GM12878 (cell line): ENCODE measurements around the gene TNFSF11. TPM values are rescaled to one million over a fixed set of nuclear protein-coding genes. Genes with fewer than 3 reads are reported as not detected.

Source experiments
- ATAC-seq: fragments of 200-7000 bp; cut with Tn5 transposase; 3 replicates; pipeline ENCODE4 v1.9.1; 2020; ENCODE audit warnings: mild to moderate bottlenecking, moderate library complexity
- BruUV-seq: library from RNA; stranded (reverse); fragments of 400-500 nt; replicated peaks from 2 replicates; lab custom pipeline; 2021; lab: Mats Ljungman, UMichigan
- CTCF ChIA-PET: fragments of 300-600 bp; sonication (Branson Sonifier 250); formaldehyde crosslinking; extraction: SDS; loops from one replicate; lab custom pipeline; 2021; ENCODE audit warnings: inconsistent platforms; lab: Yijun Ruan, JAX
- POLR2A ChIA-PET: fragments of 350-600 bp; formaldehyde crosslinking; extraction: SDS; loops from one replicate; lab custom pipeline; 2021; ENCODE audit warnings: inconsistent platforms; lab: Charles Lee
- RAD21 ChIA-PET: fragments of 300-600 bp; sonication (Branson Sonifier 250); formaldehyde crosslinking; loops from one replicate; lab custom pipeline; 2023; ENCODE audit warnings: antibody characterized with exemption; ENCODE audit not compliant: unreplicated experiment; lab: Charles Lee
- SMC1A ChIA-PET: fragments of 300-600 bp; sonication (Branson Sonifier 250); formaldehyde crosslinking; loops from one replicate; lab custom pipeline; 2023; ENCODE audit not compliant: unreplicated experiment, uncharacterized antibody; lab: Charles Lee
- DNase-seq: peaks from one replicate; pipeline ENCODE4 v3.0.0-alpha.2; 2011; ENCODE audit warnings: low read depth, low spot score
- FAIRE-seq: peaks from 3 replicates; lab custom pipeline; 2011; peaks lifted over from hg19 to GRCh38; lab: Jason Lieb, UNC
- H2AFZ ChIP-seq: 2 replicates; pipeline ENCODE4 v1.6.0; 2011; ENCODE audit warnings: low read depth, low read length, control low read depth; ENCODE audit not compliant: control insufficient read depth
- H3K27ac ChIP-seq: 2 replicates; pipeline ENCODE4 v1.5.1; 2011; ENCODE audit warnings: control low read depth; ENCODE audit not compliant: control insufficient read depth, insufficient read depth
- H3K27me3 ChIP-seq, 2 experiments: replicated peaks in 1 of 2; 2 replicates each; pipeline versions ENCODE4 v1.6.0 to v1.6.1; 2011; ENCODE audit warnings: low read length in 1 of 2; ENCODE audit not compliant: control insufficient read depth in 2 of 2, insufficient read depth in 2 of 2
- H3K36me3 ChIP-seq, 2 experiments: 2 replicates each; pipeline ENCODE4 v1.5.1; 2011; ENCODE audit warnings: low read length in 1 of 2; ENCODE audit not compliant: control insufficient read depth in 2 of 2, insufficient read depth in 2 of 2
- H3K4me1 ChIP-seq: 2 replicates; pipeline ENCODE4 v1.6.1; 2011; ENCODE audit warnings: mild to moderate bottlenecking, low read length, moderate library complexity, mixed read lengths; ENCODE audit not compliant: control insufficient read depth, insufficient read depth
- H3K4me2 ChIP-seq: 2 replicates; pipeline ENCODE4 v1.6.0; 2011; ENCODE audit warnings: control low read depth; ENCODE audit not compliant: control insufficient read depth, insufficient read depth
- H3K4me3 ChIP-seq: fragments of 200-600 bp; sonication (generic); 2 replicates; pipeline ENCODE4 v1.5.1; 2016
- H3K79me2 ChIP-seq: 2 replicates; pipeline ENCODE4 v1.6.0; 2011; ENCODE audit warnings: low read length; ENCODE audit not compliant: control insufficient read depth, insufficient read depth
- H3K9ac ChIP-seq: 2 replicates; pipeline ENCODE4 v1.8.0; 2011; ENCODE audit warnings: low read length, control low read depth, mixed read lengths; ENCODE audit not compliant: control insufficient read depth, insufficient read depth
- H3K9me3 ChIP-seq: replicated peaks from 3 replicates; pipeline ENCODE4 v1.5.1; 2011; ENCODE audit warnings: mild to moderate bottlenecking, low read length; ENCODE audit not compliant: control insufficient read depth, insufficient read depth
- H4K20me1 ChIP-seq: 2 replicates; pipeline ENCODE4 v1.6.0; 2011; ENCODE audit not compliant: control insufficient read depth, insufficient read depth
- ASH2L ChIP-seq: fragments of 300-600, 200-600 bp; sonication (generic); IDR thresholded peaks from 2 replicates; pipeline ENCODE4 v1.6.1; 2017; ENCODE audit warnings: low read depth, mild to moderate bottlenecking, borderline replicate concordance
- BACH1 ChIP-seq: fragments of 450-650 bp; IDR thresholded peaks from 2 replicates; pipeline ENCODE4 v1.6.1; 2017; ENCODE audit warnings: mild to moderate bottlenecking, borderline replicate concordance
- CBFB ChIP-seq: IDR thresholded peaks from 2 replicates; pipeline ENCODE4 v1.6.1; 2016; ENCODE audit warnings: antibody characterized with exemption, low read depth
- EGR1 ChIP-seq, 2 experiments: IDR thresholded peaks; 1 replicate in 1 of 2; 2 replicates in 1 of 2; pipeline ENCODE4 v1.6.1; 2011 to 2012; ENCODE audit warnings: low read depth in 2 of 2, low read length in 2 of 2, borderline replicate concordance in 1 of 2, mild to moderate bottlenecking in 1 of 2, moderate library complexity in 1 of 2
- FOXM1 ChIP-seq: IDR thresholded peaks from 2 replicates; pipeline ENCODE4 v1.6.1; 2012; ENCODE audit warnings: low read depth, mild to moderate bottlenecking, inconsistent platforms, low read length, moderate library complexity
- IRF4 ChIP-seq: IDR thresholded peaks from 2 replicates; pipeline ENCODE4 v1.6.1; 2011; ENCODE audit warnings: low read depth, low read length
- MEF2B ChIP-seq: fragments of 450-650 bp; IDR thresholded peaks from 2 replicates; pipeline ENCODE4 v1.6.1; 2018; ENCODE audit warnings: mild to moderate bottlenecking, moderate library complexity; ENCODE audit not compliant: partially characterized antibody, poor library complexity, severe bottlenecking
- NBN ChIP-seq: fragments of 450-650 bp; IDR thresholded peaks from 2 replicates; pipeline ENCODE4 v1.6.1; 2016
- RUNX3 ChIP-seq: IDR thresholded peaks from 2 replicates; pipeline ENCODE4 v1.6.1; 2012; ENCODE audit warnings: low read length, inconsistent platforms
- SMC3 ChIP-seq: IDR thresholded peaks from 2 replicates; pipeline ENCODE4 v1.6.1; 2011; ENCODE audit warnings: low read length, improper control_type of control experiment, borderline replicate concordance
- SREBF1 ChIP-seq: IDR thresholded peaks from 2 replicates; pipeline ENCODE4 v1.6.1; 2012; ENCODE audit warnings: mild to moderate bottlenecking, low read length
- STAT3 ChIP-seq: IDR thresholded peaks from 2 replicates; pipeline ENCODE4 v1.6.1; 2011; ENCODE audit warnings: low read depth, low read length, improper control_type of control experiment
- SUZ12 ChIP-seq: fragments of 200-600 bp; sonication (generic); IDR thresholded peaks from one replicate; pipeline ENCODE4 v1.6.1; 2018; ENCODE audit warnings: antibody characterized with exemption, mild to moderate bottlenecking; ENCODE audit not compliant: unreplicated experiment
- YY1 ChIP-seq: IDR thresholded peaks from 2 replicates; pipeline ENCODE4 v1.6.1; 2011; ENCODE audit warnings: low read depth, mild to moderate bottlenecking, low read length
- ZSCAN29 ChIP-seq: fragments of 450-650 bp; IDR thresholded peaks from 2 replicates; pipeline ENCODE4 v1.6.1; 2017; ENCODE audit warnings: mild to moderate bottlenecking, moderate library complexity
- WGBS: methylation state at CpG from one replicate; pipeline ENCODE4 v1.1.6; 2016; ENCODE audit warnings: low lambda C conversion rate; ENCODE audit not compliant: insufficient replicate concordance, insufficient coverage; ENCODE audit errors: missing lambda C conversion rate; 5-methylcytosine and 5-hydroxymethylcytosine counted together
- in situ Hi-C: fragments of 300-500 bp; cut with MboI; formaldehyde crosslinking; loops from 9 replicates; pipeline ENCODE4 v1.14.3; 2018; ENCODE audit warnings: mixed read lengths
- intact Hi-C: fragments of 100-400 bp; cut with micrococcal nuclease; formaldehyde crosslinking; loops from one replicate; pipeline ENCODE4 v1.14.2; 2022; ENCODE audit not compliant: unreplicated experiment
- polyA plus RNA-seq, 11 experiments: library from polyadenylated mRNA; depleted of rRNA in 4 of 11; unstranded in 6 of 11; stranded (reverse) in 5 of 11; fragments of >200 nt; fragmentation: Nextera tagmentation in 4 of 11; fragmentation: Illumina TruSeq in 1 of 11; extraction: Ambion mirVana in 4 of 11; extraction: Trizol in 1 of 11; gene quantifications; 1 replicate in 1 of 11; 2 replicates in 10 of 11; pipeline versions ENCODE4 v1.2.1 to v1.2.3, GENCODE V29; 2011 to 2016; ENCODE audit warnings: inconsistent platforms in 2 of 11, missing spikeins in 2 of 11, low read depth in 1 of 11
- total RNA-seq, 4 experiments: library from RNA; depleted of rRNA in 3 of 4; stranded (reverse); fragments of >200 nt in 3 of 4; fragmentation: Illumina TruSeq in 1 of 4; extraction: Trizol in 1 of 4; gene quantifications; 2 replicates each; pipeline versions ENCODE4 v1.2.1 to v1.2.3, GENCODE V29; 2013 to 2021
- TF ChIP-seq, protein P1 (sequence below): IDR thresholded peaks from 2 replicates; pipeline ENCODE4 v1.6.1; 2011; ENCODE audit warnings: borderline replicate concordance, low read depth, mild to moderate bottlenecking, moderate library complexity, mixed read lengths, low read length; ENCODE audit not compliant: insufficient read depth; ENCODE audit errors: extremely low read length
- TF ChIP-seq, protein P2 (sequence below): IDR thresholded peaks from 2 replicates; pipeline ENCODE4 v1.6.1; 2012; ENCODE audit warnings: low read depth, low read length, improper control_type of control experiment
- TF ChIP-seq, protein P3 (sequence below): fragments of 450-650 bp; IDR thresholded peaks from 2 replicates; pipeline ENCODE4 v1.6.1; 2018; ENCODE audit warnings: borderline replicate concordance, mild to moderate bottlenecking; ENCODE audit not compliant: partially characterized antibody
- TF ChIP-seq, protein P4 (sequence below): IDR thresholded peaks from 2 replicates; pipeline ENCODE4 v1.6.1; 2011; ENCODE audit warnings: borderline replicate concordance, low read depth, mild to moderate bottlenecking, moderate library complexity, low read length; ENCODE audit not compliant: insufficient read depth, poor library complexity, severe bottlenecking

The TNFSF11 gene
- total and polyA plus RNA-seq, 10 of the 15 experiments (the other 5 are each of a cell fraction or from before 2014, with no cell fraction given) = 0.86 to 14.8 (median 10.0) TPM

DNA sequence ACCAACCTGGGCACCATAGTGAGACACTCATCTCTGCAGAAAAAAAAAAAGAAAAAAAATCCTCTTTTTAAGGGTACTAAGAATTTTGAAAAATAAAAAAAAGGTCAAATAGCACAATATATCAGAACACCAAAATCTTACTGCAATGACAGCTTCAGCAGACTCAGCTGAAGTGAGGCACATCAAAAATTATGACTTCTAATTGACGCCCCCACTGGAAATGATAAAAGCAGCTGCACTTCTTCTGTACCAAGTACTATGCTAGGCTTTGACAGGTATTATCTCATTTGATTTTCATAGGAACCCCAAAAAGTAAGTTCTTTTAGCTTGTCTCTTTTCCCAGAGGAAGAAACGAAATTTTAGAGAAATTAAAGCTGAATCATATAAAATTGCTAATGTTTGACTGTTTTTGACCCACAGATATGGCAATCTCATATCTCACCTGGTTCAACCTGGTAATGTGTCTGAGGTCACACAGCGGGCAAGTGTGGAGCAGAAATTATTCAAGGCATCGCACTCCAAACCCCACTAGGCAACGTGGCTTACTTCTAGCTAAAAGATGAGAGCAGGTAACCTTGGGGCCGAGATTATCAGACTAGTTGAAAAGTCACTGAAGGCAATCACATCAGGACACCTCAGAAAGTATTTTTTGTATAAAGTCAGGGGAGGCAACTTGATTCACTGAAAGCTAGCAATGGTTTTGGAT is 78.1 kb downstream of the TNFSF11 start:
- H3K27me3 ChIP-seq = no peaks in the 10 kb centered on the region
- H4K20me1 ChIP-seq = no peaks in the 10 kb centered on the region
- H3K9me3 ChIP-seq = no peaks in the 10 kb centered on the region
- no peak overlapping the region for H3K27ac ChIP-seq
- H3K4me2 ChIP-seq = no peak overlapping the region
- H2AFZ ChIP-seq = no peak overlapping the region
- ChIA-PET CTCF (interaction anchor here (0.7 to 1.2 kb wide), 3 partner anchors 12 to 679 kb away, joined by 3 to 6 read pairs (median 3); no protein-coding TSS in a partner anchor), SMC1A (interaction anchor here (0.6 to 1.1 kb wide), 5 partner anchors 9 to 195 kb away, joined by 3 to 6 read pairs (median 3); no protein-coding TSS in a partner anchor), RAD21 (interaction anchor here (1.0 to 1.5 kb wide), 2 partner anchors 56 to 318 kb away, joined by 3 to 4 read pairs; no protein-coding TSS in a partner anchor), POLR2A (no interaction called here)
- no peak for TF ChIP-seq CBFB
- no peak for TF ChIP-seq STAT3
- TF ChIP-seq, protein P1, sequence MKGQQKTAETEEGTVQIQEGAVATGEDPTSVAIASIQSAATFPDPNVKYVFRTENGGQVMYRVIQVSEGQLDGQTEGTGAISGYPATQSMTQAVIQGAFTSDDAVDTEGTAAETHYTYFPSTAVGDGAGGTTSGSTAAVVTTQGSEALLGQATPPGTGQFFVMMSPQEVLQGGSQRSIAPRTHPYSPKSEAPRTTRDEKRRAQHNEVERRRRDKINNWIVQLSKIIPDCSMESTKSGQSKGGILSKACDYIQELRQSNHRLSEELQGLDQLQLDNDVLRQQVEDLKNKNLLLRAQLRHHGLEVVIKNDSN = no peak
- TF ChIP-seq SREBF1 = no peak
- TF ChIP-seq ASH2L = no peak
- no peak for TF ChIP-seq NBN
- no peak for TF ChIP-seq IRF4
- no peak for TF ChIP-seq BACH1
- TF ChIP-seq YY1 = no peak
- TF ChIP-seq RUNX3 = no peak
- TF ChIP-seq, protein P2, sequence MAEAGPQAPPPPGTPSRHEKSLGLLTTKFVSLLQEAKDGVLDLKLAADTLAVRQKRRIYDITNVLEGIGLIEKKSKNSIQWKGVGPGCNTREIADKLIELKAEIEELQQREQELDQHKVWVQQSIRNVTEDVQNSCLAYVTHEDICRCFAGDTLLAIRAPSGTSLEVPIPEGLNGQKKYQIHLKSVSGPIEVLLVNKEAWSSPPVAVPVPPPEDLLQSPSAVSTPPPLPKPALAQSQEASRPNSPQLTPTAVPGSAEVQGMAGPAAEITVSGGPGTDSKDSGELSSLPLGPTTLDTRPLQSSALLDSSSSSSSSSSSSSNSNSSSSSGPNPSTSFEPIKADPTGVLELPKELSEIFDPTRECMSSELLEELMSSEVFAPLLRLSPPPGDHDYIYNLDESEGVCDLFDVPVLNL = no peak
- TF ChIP-seq EGR1 (IDR thresholded peaks at IDR 0.05; ENCODE audit: borderline replicate concordance in 1 of 2, low read depth in 2 of 2, low read length in 2 of 2) = no peak
- TF ChIP-seq, protein P3, sequence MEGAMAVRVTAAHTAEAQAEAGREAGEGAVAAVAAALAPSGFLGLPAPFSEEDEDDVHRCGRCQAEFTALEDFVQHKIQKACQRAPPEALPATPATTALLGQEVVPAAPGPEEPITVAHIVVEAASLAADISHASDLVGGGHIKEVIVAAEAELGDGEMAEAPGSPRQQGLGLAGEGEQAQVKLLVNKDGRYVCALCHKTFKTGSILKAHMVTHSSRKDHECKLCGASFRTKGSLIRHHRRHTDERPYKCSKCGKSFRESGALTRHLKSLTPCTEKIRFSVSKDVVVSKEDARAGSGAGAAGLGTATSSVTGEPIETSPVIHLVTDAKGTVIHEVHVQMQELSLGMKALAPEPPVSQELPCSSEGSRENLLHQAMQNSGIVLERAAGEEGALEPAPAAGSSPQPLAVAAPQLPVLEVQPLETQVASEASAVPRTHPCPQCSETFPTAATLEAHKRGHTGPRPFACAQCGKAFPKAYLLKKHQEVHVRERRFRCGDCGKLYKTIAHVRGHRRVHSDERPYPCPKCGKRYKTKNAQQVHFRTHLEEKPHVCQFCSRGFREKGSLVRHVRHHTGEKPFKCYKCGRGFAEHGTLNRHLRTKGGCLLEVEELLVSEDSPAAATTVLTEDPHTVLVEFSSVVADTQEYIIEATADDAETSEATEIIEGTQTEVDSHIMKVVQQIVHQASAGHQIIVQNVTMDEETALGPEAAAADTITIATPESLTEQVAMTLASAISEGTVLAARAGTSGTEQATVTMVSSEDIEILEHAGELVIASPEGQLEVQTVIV = no peak
- TF ChIP-seq SMC3 = no peak
- TF ChIP-seq, protein P4, sequence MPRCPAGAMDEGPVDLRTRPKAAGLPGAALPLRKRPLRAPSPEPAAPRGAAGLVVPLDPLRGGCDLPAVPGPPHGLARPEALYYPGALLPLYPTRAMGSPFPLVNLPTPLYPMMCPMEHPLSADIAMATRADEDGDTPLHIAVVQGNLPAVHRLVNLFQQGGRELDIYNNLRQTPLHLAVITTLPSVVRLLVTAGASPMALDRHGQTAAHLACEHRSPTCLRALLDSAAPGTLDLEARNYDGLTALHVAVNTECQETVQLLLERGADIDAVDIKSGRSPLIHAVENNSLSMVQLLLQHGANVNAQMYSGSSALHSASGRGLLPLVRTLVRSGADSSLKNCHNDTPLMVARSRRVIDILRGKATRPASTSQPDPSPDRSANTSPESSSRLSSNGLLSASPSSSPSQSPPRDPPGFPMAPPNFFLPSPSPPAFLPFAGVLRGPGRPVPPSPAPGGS = no peak
- no peak for TF ChIP-seq SUZ12
- no peak for TF ChIP-seq MEF2B
- no peak for TF ChIP-seq FOXM1
- no peak for TF ChIP-seq ZSCAN29
- no peaks in the 10 kb centered on the region for H3K4me1 ChIP-seq
- ATAC-seq (no peak), DNase-seq (no peak), FAIRE-seq (no peak)
- H3K9ac ChIP-seq = no peak overlapping the region
- no TSS peak for BruUV-seq
- no peaks in the 10 kb centered on the region for H3K36me3 ChIP-seq
- H3K79me2 ChIP-seq = no peaks in the 10 kb centered on the region
- in situ Hi-C loops (no loop called here), intact Hi-C loops (no loop called here)
- 74% methylated on average over 6 of the region's 6 CpGs for WGBS
- H3K4me3 ChIP-seq = no peak overlapping the region
